Breast epithelium (tissue), 4 donors: ENCODE measurements around the gene NLGN2. TPM values are rescaled to one million over a fixed set of nuclear protein-coding genes. Genes with fewer than 3 reads are reported as not detected.

Experiments used
- DNase-seq, 2 donors: peaks; one replicate each; pipeline ENCODE4 v3.0.0-alpha.2; 2019; ENCODE audit warnings: low spot score in 2 of 2
- H3K27ac ChIP-seq, 2 donors: fragments of 200-600 bp; sonication (generic) in 1 of 2; one replicate each; pipeline ENCODE4 v1.5.1; 2016 to 2019; ENCODE audit warnings: mild to moderate bottlenecking in 1 of 2
- H3K27me3 ChIP-seq, 2 donors: fragments of 200-600 bp; sonication (generic) in 1 of 2; one replicate each; pipeline versions ENCODE4 v1.5.1 to v1.6.0; 2017 to 2019; ENCODE audit warnings: control low read depth in 1 of 2, mild to moderate bottlenecking in 1 of 2
- H3K36me3 ChIP-seq: fragments of 200-600 bp; one replicate; pipeline ENCODE4 v1.5.1; 2019
- H3K4me1 ChIP-seq, 2 donors: fragments of 200-600 bp; sonication (generic); one replicate each; pipeline ENCODE4 v1.5.1; 2016 to 2019; ENCODE audit warnings: control low read depth in 1 of 2
- H3K4me3 ChIP-seq, 3 donors: fragments of 200-600 bp; sonication (generic); 1 replicate in 2 of 3; 2 replicates in 1 of 3; pipeline ENCODE4 v1.5.1; 2016 to 2019; ENCODE audit warnings: mild to moderate bottlenecking in 3 of 3, moderate library complexity in 2 of 3
- H3K9me3 ChIP-seq, 2 donors: fragments of 200-600 bp; sonication (generic) in 1 of 2; one replicate each; pipeline ENCODE4 v1.5.1; 2016 to 2019; ENCODE audit warnings: control low read depth in 1 of 2
- CTCF ChIP-seq, 3 donors: fragments of 450-650 bp; IDR thresholded peaks; one replicate each; pipeline ENCODE4 v1.5.1; 2016 to 2017; ENCODE audit warnings: antibody characterized with exemption in 3 of 3, mild to moderate bottlenecking in 3 of 3, moderate library complexity in 3 of 3
- POLR2A ChIP-seq: fragments of 450-650 bp; IDR thresholded peaks from one replicate; pipeline ENCODE4 v1.6.1; 2016; ENCODE audit warnings: antibody characterized with exemption, mild to moderate bottlenecking, moderate library complexity
- POLR2AphosphoS5 ChIP-seq, 3 donors: sonication (generic); formaldehyde crosslinking; IDR thresholded peaks; one replicate each; pipeline ENCODE4 v1.6.1; 2017; ENCODE audit warnings: antibody characterized with exemption in 3 of 3
- intact Hi-C: fragments of 100-400 bp; cut with DNase I; formaldehyde crosslinking; loops from one replicate; pipeline ENCODE4 v1.15.1; 2023; ENCODE audit warnings: low total_unique reads
- total RNA-seq, 3 donors: library from RNA; depleted of rRNA; stranded (reverse); fragments of >200 nt; gene quantifications; one replicate each; pipeline ENCODE4 v1.1.0, GENCODE V29; 2016

Gene NLGN2
- total RNA-seq, 3 donors from 2014 or later, result 6.7 to 13.1 (median 8.3) TPM

DNA sequence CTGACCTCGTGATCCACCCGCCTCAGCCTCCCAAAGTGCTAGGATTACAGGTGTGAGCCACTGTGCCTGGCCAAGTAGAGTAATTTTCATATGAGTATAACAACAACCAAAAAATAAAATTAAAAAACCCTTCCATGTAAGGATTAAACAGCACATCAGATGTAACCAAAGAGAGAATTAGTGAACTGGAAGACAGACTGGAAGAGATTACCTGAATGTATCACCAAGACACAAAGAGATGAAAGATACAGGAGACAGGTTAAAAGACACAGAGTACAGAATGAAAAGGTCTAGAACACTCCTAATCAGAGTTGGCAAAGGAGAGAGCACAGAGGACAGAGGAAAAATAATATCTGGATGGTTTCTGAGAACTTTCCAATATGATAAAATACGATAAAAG is 28.5 kb upstream of the NLGN2 start:
- intact Hi-C loops, result no loop called here
- no peaks in the 10 kb centered on the region for H3K27me3 ChIP-seq
- H3K36me3 ChIP-seq, result no peaks in the 10 kb centered on the region
- no peak overlapping the region for H3K27ac ChIP-seq
- peaks cover 0 to 4% of the 10 kb centered on the region in 2 donors for H3K4me1 ChIP-seq
- no peak for DNase-seq
- no peaks in the 10 kb centered on the region for H3K9me3 ChIP-seq
- no peak overlapping the region for H3K4me3 ChIP-seq
- no peak for TF ChIP-seq POLR2AphosphoS5 (IDR thresholded peaks at IDR 0.05)
- no peak for TF ChIP-seq POLR2A
- TF ChIP-seq CTCF (IDR thresholded peaks at IDR 0.05), result no peak

DNA sequence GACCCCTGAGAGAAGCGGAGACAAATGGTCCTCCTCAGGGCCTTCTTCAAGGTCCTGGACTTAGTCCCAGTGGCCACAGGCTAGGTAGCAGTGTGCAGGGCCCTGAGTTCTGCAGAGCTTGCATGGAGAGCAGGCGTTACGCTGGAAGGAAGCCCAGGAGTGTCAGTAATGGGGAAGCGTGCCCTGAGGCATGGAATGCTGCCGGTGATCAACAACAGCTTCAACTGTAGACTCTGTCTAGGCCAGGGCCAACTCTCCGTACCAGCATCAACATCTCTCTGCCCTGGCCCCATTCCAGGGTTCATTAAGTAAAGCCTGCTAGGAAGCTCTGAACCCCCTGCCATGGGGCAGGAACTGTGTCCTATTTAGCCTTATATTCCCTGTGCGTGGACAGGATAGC is 27.3 kb upstream of the NLGN2 start:
- TF ChIP-seq CTCF (IDR thresholded peaks at IDR 0.05) (no peak), POLR2A (no peak), POLR2AphosphoS5 (IDR thresholded peaks at IDR 0.05) (no peak)
- no peaks in the 10 kb centered on the region for H3K27me3 ChIP-seq
- H3K4me1 ChIP-seq, result peaks cover 0 to 4% of the 10 kb centered on the region in 2 donors
- no peaks in the 10 kb centered on the region for H3K9me3 ChIP-seq
- peak overlapping the region; percentile 50 to 82 (median 75) for H3K4me3 ChIP-seq
- DNase-seq, result peak; percentile 74 to 89
- intact Hi-C loops, result no loop called here
- H3K27ac ChIP-seq, result peak overlapping the region; percentile 87 to 88
- no peaks in the 10 kb centered on the region for H3K36me3 ChIP-seq

GRCh38 chr17:7380855-7381683 is 26.6 kb upstream of the NLGN2 start, which contains the start of gene TNK1:
TNK1 (plus strand) TSS chr17:7381089; CDS start chr17:7382927, 1,838 bp downstream.
- intact Hi-C loops, result no loop called here
- H3K27ac ChIP-seq, result peak within 1 kb of the TSS; percentile 87 to 88
- H3K9me3 ChIP-seq, result no peaks in the 10 kb centered on the region
- peaks cover 0 to 4% of the 10 kb centered on the region in 2 donors for H3K4me1 ChIP-seq
- DNase-seq, result peak; percentile 69 to 84
- no peaks in the 10 kb centered on the region for H3K36me3 ChIP-seq
- peak within 1 kb of the TSS; percentile 50 to 82 (median 75) for H3K4me3 ChIP-seq
- no peaks in the 10 kb centered on the region for H3K27me3 ChIP-seq
- TF ChIP-seq CTCF (IDR thresholded peaks at IDR 0.05) (peak in 1 of 3 donors; percentile 11), POLR2AphosphoS5 (IDR thresholded peaks at IDR 0.05) (peak in 1 of 3 donors; percentile 59), POLR2A (peak; percentile 71)

GRCh38 chr17:7382901-7383300 is 24.7 kb upstream of the NLGN2 start:
- DNase-seq, result no peak
- H3K4me1 ChIP-seq, result peaks cover 0 to 4% of the 10 kb centered on the region in 2 donors
- H3K9me3 ChIP-seq, result no peaks in the 10 kb centered on the region
- H3K27ac ChIP-seq, result no peak overlapping the region
- no peaks in the 10 kb centered on the region for H3K36me3 ChIP-seq
- TF ChIP-seq POLR2A (no peak), POLR2AphosphoS5 (IDR thresholded peaks at IDR 0.05) (no peak), CTCF (IDR thresholded peaks at IDR 0.05) (no peak)
- H3K4me3 ChIP-seq, result no peak overlapping the region
- H3K27me3 ChIP-seq, result no peaks in the 10 kb centered on the region
- intact Hi-C loops, result no loop called here

DNA sequence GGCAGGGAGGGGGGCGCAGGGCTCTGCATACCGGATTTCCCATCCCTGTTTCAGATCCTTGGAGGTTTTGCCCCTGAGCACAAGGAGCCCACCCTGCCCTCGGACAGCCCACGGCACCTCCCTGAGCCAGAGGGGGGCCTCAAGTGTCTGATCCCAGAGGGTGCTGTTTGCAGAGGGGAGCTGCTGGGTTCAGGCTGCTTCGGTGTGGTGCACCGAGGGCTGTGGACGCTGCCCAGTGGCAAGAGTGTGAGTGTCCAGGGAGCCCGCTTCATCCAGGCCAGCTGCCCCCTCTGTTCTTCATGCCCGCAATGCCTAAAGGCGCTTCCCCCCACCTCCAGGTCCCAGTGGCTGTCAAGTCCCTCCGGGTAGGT is 24.3 kb upstream of the NLGN2 start:
- intact Hi-C loops, result no loop called here
- Histone ChIP-seq H3K27ac (peak overlapping the region in 1 of 2 donors; percentile 20), H3K9me3 (no peaks in the 10 kb centered on the region), H3K27me3 (no peaks in the 10 kb centered on the region), H3K4me1 (peaks cover 0 to 4% of the 10 kb centered on the region in 2 donors), H3K4me3 (peak overlapping the region in 2 of 3 donors; percentile 47 to 55), H3K36me3 (no peaks in the 10 kb centered on the region)
- TF ChIP-seq POLR2AphosphoS5 (IDR thresholded peaks at IDR 0.05) (no peak), CTCF (IDR thresholded peaks at IDR 0.05) (no peak), POLR2A (no peak)
- no peak for DNase-seq
